ENCODE results near the gene PDE9A. TPM values are rescaled to one million over a fixed set of nuclear protein-coding genes. Genes with fewer than 3 reads are reported as not detected.

Gene PDE9A
- total and polyA plus RNA-seq, 2 of the 4 experiments (the other 2 are of a cell fraction) = 0.89 to 0.90 TPM

DNA sequence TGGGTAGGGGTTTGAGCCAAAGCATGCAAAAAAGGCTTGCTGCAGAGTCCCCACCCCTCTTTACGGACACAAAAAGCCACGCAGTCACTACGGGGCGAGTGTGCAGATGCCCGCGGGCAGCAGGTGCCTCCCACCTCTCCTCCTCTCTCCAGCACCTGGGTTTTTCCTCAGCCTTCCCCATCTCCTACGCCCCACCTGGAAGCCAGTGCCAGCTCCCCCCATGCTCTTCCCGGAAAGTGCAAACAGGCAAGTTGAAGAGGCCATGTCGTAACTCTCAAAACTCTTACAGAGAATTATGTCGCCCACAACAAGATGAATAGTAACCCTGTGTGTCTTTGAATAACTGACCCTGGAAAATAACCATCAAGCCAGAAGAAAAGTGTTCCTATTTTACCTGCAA is 82.5 kb downstream of the PDE9A start:
- Histone ChIP-seq H2AFZ (replicated peaks; ENCODE audit: low read length, poor library complexity) (no peak overlapping the region), H3K9me1 (ENCODE audit: insufficient read depth, low read length) (no peaks in the 10 kb centered on the region; the same call in 1 of the 2 replicates), H2BK120ac (ENCODE audit: low read depth, low read length) (no peak overlapping the region), H2BK20ac (ENCODE audit: low read depth, low read length) (no peak overlapping the region), H3K18ac (ENCODE audit: low read depth, low read length) (no peak overlapping the region), H3K4me3 (ENCODE audit: insufficient read depth, low read depth, low read length) (no peak overlapping the region), H3K27me3 (ENCODE audit: control insufficient read depth, insufficient read depth, low read length) (no peaks in the 10 kb centered on the region; the same call in 1 of the 2 replicates), H2AK5ac (ENCODE audit: low read depth, low read length) (no peak overlapping the region), H4K20me1 (ENCODE audit: insufficient read depth, low read length) (no peaks in the 10 kb centered on the region), H3K9me3 (ENCODE audit: control insufficient read depth, insufficient read depth, low read length) (no peaks in the 10 kb centered on the region), H3K4me1 (ENCODE audit: control insufficient read depth, insufficient read depth, low read length) (peaks cover 7% of the 10 kb centered on the region; the same call in 1 of the 2 replicates), H2AK9ac (replicated peaks; ENCODE audit: low read depth, low read length, poor library complexity) (no peak overlapping the region), H3K56ac (ENCODE audit: extremely low read depth, insufficient read depth, low read length) (no peak overlapping the region), H3K4me2 (ENCODE audit: low read depth, low read length) (no peak overlapping the region), H2BK15ac (ENCODE audit: low read depth, low read length) (no peak overlapping the region), H2BK5ac (ENCODE audit: low read depth, low read length, poor library complexity, severe bottlenecking) (no peak overlapping the region), H3K79me1 (ENCODE audit: low read depth in 1 of 2, low read length in 2 of 2) (no peaks in the 10 kb centered on the region), H3K4ac (ENCODE audit: low read depth, low read length) (no peak overlapping the region), H4K91ac (ENCODE audit: insufficient read depth, low read depth, low read length) (no peak overlapping the region), H3K23ac (ENCODE audit: low read depth, low read length) (no peak overlapping the region), H3K14ac (replicated peaks; ENCODE audit: low read depth, low read length) (no peak overlapping the region), H4K5ac (ENCODE audit: low read depth, low read length) (no peak overlapping the region), H3K27ac (ENCODE audit: insufficient read depth, low read length) (no peak overlapping the region), H3K9ac (ENCODE audit: low read depth, low read length) (no peak overlapping the region), H4K8ac (ENCODE audit: low read depth in 2 of 2, low read length in 2 of 2) (no peak overlapping the region), H3K36me3 (ENCODE audit: control insufficient read depth, insufficient read depth, low read length) (no peaks in the 10 kb centered on the region; the same call in 1 of the 2 replicates)
- DNase-seq (no peak), ATAC-seq (ENCODE audit: low read depth) (no peak)
- 100% methylated on average over 5 of the region's 10 CpGs; no CpG with 5 or more reads in 1 of the 2 experiments for WGBS, 2 experiments (ENCODE audit: extremely low coverage in 2 of 2, insufficient read length in 1 of 2)
- BruUV-seq (replicated peaks) = no TSS peak
- in situ Hi-C loops (cut with MboI; ENCODE audit: low sequenced_read_pairs) = no loop called here
- dilution Hi-C loops (cut with HindIII; ENCODE audit: low sequenced_read_pairs, unreplicated experiment) = no loop called here
- intact Hi-C loops (cut with micrococcal nuclease) = no loop called here
- POLR2A ChIA-PET (ENCODE audit: unreplicated experiment) = no interaction called here
- CTCF ChIA-PET = no interaction called here
- TF ChIP-seq MAZ (IDR thresholded peaks at IDR 0.05; ENCODE audit: borderline replicate concordance, low read depth, low read length) (no peak), MAFK (IDR thresholded peaks at IDR 0.05; ENCODE audit: low read depth, low read length) (no peak)
